ENCODE data around the gene SPTSSB.

The SPTSSB gene

GRCh38 chr3:161371441-161372320, at the start of gene SPTSSB:
Gene SPTSSB, minus strand, starts transcription at chr3:161371517. Its CDS starts 25,194 bp downstream, at chr3:161346323.
- no peaks in the 10 kb centered on the region for H3K36me3 ChIP-seq (ENCODE audit: low read depth)
- no peaks in the 10 kb centered on the region for H3K4me1 ChIP-seq (ENCODE audit: insufficient read depth, poor library complexity, severe bottlenecking)
- peaks cover 7% of the 10 kb centered on the region for H3K27me3 ChIP-seq (ENCODE audit: insufficient read depth, poor library complexity, severe bottlenecking)
- DNase-seq (ENCODE audit: low spot score), result peak; percentile 54
- TF ChIP-seq CTCF (IDR thresholded peaks at IDR 0.05; ENCODE audit: poor library complexity, severe bottlenecking), result peak; percentile 24
- H3K9me3 ChIP-seq (ENCODE audit: severe bottlenecking), result no peaks in the 10 kb centered on the region
- no peak within 1 kb of the TSS for H3K27ac ChIP-seq (ENCODE audit: poor library complexity, severe bottlenecking)
- peak; percentile 71 for ATAC-seq (ENCODE audit: low read depth)
- H3K4me3 ChIP-seq (ENCODE audit: severe bottlenecking), result peak within 1 kb of the TSS; percentile 39

- H3K9me3 ChIP-seq (ENCODE audit: severe bottlenecking), result no peaks in the 10 kb centered on the region
- no peak overlapping the region for H3K4me3 ChIP-seq (ENCODE audit: severe bottlenecking)
- peaks cover 30% of the 10 kb centered on the region for H3K4me1 ChIP-seq (ENCODE audit: insufficient read depth, poor library complexity, severe bottlenecking)
- peak overlapping the region; percentile 63 for H3K27ac ChIP-seq (ENCODE audit: poor library complexity, severe bottlenecking)
- TF ChIP-seq CTCF (IDR thresholded peaks at IDR 0.05; ENCODE audit: poor library complexity, severe bottlenecking), result peak; percentile 23
- H3K27me3 ChIP-seq (ENCODE audit: insufficient read depth, poor library complexity, severe bottlenecking), result no peaks in the 10 kb centered on the region
- ATAC-seq (ENCODE audit: low read depth) (peak; percentile 83), DNase-seq (ENCODE audit: low spot score) (peak; percentile 54)
- H3K36me3 ChIP-seq (ENCODE audit: low read depth), result no peaks in the 10 kb centered on the region
Observed at GRCh38 chr3:161420746-161421145, 49.4 kb upstream of the SPTSSB start.

- no peak for TF ChIP-seq CTCF (IDR thresholded peaks at IDR 0.05; ENCODE audit: poor library complexity, severe bottlenecking)
- no peak for ATAC-seq (ENCODE audit: low read depth)
- peak overlapping the region; percentile 63 for H3K27ac ChIP-seq (ENCODE audit: poor library complexity, severe bottlenecking)
- no peaks in the 10 kb centered on the region for H3K9me3 ChIP-seq (ENCODE audit: severe bottlenecking)
- H3K36me3 ChIP-seq (ENCODE audit: low read depth), result no peaks in the 10 kb centered on the region
- H3K27me3 ChIP-seq (ENCODE audit: insufficient read depth, poor library complexity, severe bottlenecking), result no peaks in the 10 kb centered on the region
- peaks cover 38% of the 10 kb centered on the region for H3K4me1 ChIP-seq (ENCODE audit: insufficient read depth, poor library complexity, severe bottlenecking)
- no peak overlapping the region for H3K4me3 ChIP-seq (ENCODE audit: severe bottlenecking)
- DNase-seq (ENCODE audit: low spot score), result no peak
Observed at GRCh38 chr3:161419555-161420333, 48.4 kb upstream of the SPTSSB start.

GRCh38 chr3:161415506-161416231, 44.4 kb upstream of the SPTSSB start:
- ATAC-seq (ENCODE audit: low read depth), result peak; percentile 63
- Histone ChIP-seq H3K27me3 (ENCODE audit: insufficient read depth, poor library complexity, severe bottlenecking) (no peaks in the 10 kb centered on the region), H3K4me1 (ENCODE audit: insufficient read depth, poor library complexity, severe bottlenecking) (peaks cover 50% of the 10 kb centered on the region), H3K4me3 (ENCODE audit: severe bottlenecking) (no peak overlapping the region), H3K9me3 (ENCODE audit: severe bottlenecking) (no peaks in the 10 kb centered on the region), H3K36me3 (ENCODE audit: low read depth) (no peaks in the 10 kb centered on the region), H3K27ac (ENCODE audit: poor library complexity, severe bottlenecking) (peak overlapping the region; percentile 98)
- no peak for TF ChIP-seq CTCF (IDR thresholded peaks at IDR 0.05; ENCODE audit: poor library complexity, severe bottlenecking)
- DNase-seq (ENCODE audit: low spot score), result no peak

All from RWPE2 (cell line).